RWPE2 (cell line): ENCODE measurements around the gene DERL2.

Experiments
- ATAC-seq: fragments of 200-7000 bp; cut with Tn5 transposase; 3 replicates; pipeline ENCODE4 v1.9.1; 2021; ENCODE audit warnings: low read depth
- DNase-seq: peaks from one replicate; pipeline ENCODE4 v3.0.0-alpha.2; 2020; ENCODE audit warnings: low spot score
- H3K27ac ChIP-seq: fragments of 450-650 bp; 2 replicates; pipeline ENCODE4 v1.5.1; 2017; ENCODE audit warnings: mild to moderate bottlenecking; ENCODE audit not compliant: poor library complexity, severe bottlenecking
- H3K27me3 ChIP-seq: fragments of 250-450 bp; sonication (Bioruptor Pico); 2 replicates; pipeline ENCODE4 v1.5.1; 2021; ENCODE audit warnings: mild to moderate bottlenecking, moderate library complexity; ENCODE audit not compliant: insufficient read depth, poor library complexity, severe bottlenecking
- H3K36me3 ChIP-seq: fragments of 250-450 bp; sonication (Bioruptor Pico); 2 replicates; pipeline ENCODE4 v1.5.1; 2020; ENCODE audit warnings: low read depth, mild to moderate bottlenecking, moderate library complexity
- H3K4me1 ChIP-seq: fragments of 250-450 bp; sonication (Bioruptor Pico); 2 replicates; pipeline ENCODE4 v1.5.1; 2021; ENCODE audit warnings: mild to moderate bottlenecking, moderate library complexity; ENCODE audit not compliant: insufficient read depth, poor library complexity, severe bottlenecking
- H3K4me3 ChIP-seq: fragments of 250-450 bp; sonication (Bioruptor Pico); 2 replicates; pipeline ENCODE4 v1.5.1; 2021; ENCODE audit warnings: mild to moderate bottlenecking, moderate library complexity; ENCODE audit not compliant: severe bottlenecking
- H3K9me3 ChIP-seq: fragments of 250-450 bp; sonication (Bioruptor Pico); 2 replicates; pipeline ENCODE4 v1.5.1; 2021; ENCODE audit warnings: mild to moderate bottlenecking, moderate library complexity; ENCODE audit not compliant: severe bottlenecking
- TF ChIP-seq, protein P1 (sequence below): fragments of 450-650 bp; IDR thresholded peaks from one replicate; pipeline ENCODE4 v1.5.1; 2017; ENCODE audit warnings: mild to moderate bottlenecking, moderate library complexity; ENCODE audit not compliant: poor library complexity, severe bottlenecking

DERL2 gene

DNA sequence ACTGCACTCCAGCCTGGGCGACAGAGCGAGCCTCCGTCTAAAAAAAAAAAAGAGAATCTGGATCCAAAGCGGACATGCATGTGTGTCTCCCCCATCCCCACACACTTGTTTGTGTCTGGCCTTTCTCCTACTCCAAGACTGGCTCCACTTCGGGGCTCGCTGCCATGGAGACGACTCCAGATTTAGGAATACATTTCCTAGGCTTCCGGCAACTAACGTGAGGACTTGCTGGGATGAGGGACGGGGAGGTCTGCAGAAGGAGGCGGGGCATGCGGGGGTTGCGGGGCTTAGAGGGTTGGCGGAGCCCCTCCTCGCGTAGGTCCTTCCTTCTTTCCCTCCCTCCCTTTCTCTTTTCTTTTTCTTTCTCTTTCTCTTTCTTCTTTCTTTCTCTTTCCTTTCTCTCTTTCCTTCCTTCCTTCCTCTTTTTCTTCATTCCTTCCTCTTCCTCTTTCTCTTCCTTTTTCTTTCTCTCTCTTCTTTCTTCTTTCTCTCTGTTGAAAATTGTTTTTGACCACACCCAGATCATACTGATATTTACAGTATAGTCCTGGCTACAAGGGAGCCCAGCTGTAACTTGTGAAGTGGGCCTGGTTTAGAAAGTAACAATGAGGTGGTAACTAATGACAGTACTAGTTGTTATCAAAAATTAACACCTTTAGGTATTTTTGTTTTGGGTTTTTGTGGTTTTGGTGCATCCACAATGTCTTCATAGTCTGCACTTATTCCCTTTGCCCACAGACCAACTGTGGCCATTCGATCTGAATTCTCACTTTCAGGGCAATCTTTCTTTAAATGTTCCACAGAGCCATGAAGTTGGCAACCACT, 25.6 kb upstream of the DERL2 start:
- peaks cover 22% of the 10 kb centered on the region for H3K36me3 ChIP-seq
- TF ChIP-seq, protein P1, sequence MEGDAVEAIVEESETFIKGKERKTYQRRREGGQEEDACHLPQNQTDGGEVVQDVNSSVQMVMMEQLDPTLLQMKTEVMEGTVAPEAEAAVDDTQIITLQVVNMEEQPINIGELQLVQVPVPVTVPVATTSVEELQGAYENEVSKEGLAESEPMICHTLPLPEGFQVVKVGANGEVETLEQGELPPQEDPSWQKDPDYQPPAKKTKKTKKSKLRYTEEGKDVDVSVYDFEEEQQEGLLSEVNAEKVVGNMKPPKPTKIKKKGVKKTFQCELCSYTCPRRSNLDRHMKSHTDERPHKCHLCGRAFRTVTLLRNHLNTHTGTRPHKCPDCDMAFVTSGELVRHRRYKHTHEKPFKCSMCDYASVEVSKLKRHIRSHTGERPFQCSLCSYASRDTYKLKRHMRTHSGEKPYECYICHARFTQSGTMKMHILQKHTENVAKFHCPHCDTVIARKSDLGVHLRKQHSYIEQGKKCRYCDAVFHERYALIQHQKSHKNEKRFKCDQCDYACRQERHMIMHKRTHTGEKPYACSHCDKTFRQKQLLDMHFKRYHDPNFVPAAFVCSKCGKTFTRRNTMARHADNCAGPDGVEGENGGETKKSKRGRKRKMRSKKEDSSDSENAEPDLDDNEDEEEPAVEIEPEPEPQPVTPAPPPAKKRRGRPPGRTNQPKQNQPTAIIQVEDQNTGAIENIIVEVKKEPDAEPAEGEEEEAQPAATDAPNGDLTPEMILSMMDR = no peak
- no peak for ATAC-seq

DNA sequence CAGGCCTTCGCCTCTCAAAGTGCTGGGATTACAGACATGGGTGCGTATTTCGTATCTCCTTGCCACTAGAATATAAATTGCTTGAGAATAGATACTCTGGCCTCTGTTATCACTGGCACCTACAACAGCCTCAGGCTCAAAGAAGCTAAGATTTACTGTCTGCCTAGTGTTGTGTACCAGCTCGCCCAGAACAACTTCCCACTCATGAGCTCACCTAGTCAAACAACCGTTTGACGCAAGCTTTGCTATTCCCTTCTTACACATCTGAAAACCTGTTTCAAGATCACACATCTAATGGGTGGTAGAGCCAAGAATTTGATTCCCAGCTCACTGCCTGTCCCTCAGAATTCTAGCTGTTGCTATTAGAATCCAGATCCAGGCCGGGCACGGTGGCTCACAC, 24.8 kb upstream of the DERL2 start:
- DNase-seq = no peak
- no peaks in the 10 kb centered on the region for H3K9me3 ChIP-seq
- no peak overlapping the region for H3K4me3 ChIP-seq
- TF ChIP-seq, protein P1 = no peak
- peaks cover 3% of the 10 kb centered on the region for H3K4me1 ChIP-seq
- ATAC-seq = 0 out of 3 replicates have a peak, but pooled peaks have one; percentile 35
- H3K27ac ChIP-seq = no peak overlapping the region
- peaks cover 20% of the 10 kb centered on the region for H3K36me3 ChIP-seq
- H3K27me3 ChIP-seq = no peaks in the 10 kb centered on the region

More for the DNA sequence above, 25.6 kb upstream of the DERL2 start:
- no peak for DNase-seq
- H3K9me3 ChIP-seq = no peaks in the 10 kb centered on the region
- H3K27ac ChIP-seq = no peak overlapping the region
- no peaks in the 10 kb centered on the region for H3K27me3 ChIP-seq
- H3K4me1 ChIP-seq = peaks cover 10% of the 10 kb centered on the region
- H3K4me3 ChIP-seq = no peak overlapping the region

DNA sequence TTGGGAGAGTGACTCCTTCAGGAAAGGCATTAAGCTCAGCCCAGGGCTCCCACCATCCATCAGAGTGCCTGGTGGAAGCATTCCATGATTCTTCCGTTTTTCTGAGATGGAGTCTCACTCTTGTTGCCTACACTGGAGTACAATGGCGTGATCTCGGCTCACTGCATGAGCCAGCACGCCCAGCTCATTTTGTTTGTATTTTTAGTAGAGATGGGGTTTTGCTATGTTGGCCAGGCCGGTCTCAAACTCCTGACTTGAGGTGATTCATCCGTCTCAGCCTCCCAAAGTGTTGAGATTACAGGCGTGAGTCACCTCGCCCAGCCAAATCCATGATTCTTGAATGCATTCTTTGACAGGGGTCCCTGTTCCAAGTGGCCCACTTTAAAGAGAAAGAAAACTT, 23.5 kb upstream of the DERL2 start:
- Histone ChIP-seq H3K36me3 (peaks cover 7% of the 10 kb centered on the region), H3K4me3 (no peak overlapping the region), H3K27me3 (no peaks in the 10 kb centered on the region), H3K27ac (no peak overlapping the region), H3K9me3 (no peaks in the 10 kb centered on the region), H3K4me1 (no peaks in the 10 kb centered on the region)
- DNase-seq (no peak), ATAC-seq (peak; percentile 28; the same call in 1 of the 3 replicates)
- TF ChIP-seq, protein P1 = no peak

DNA sequence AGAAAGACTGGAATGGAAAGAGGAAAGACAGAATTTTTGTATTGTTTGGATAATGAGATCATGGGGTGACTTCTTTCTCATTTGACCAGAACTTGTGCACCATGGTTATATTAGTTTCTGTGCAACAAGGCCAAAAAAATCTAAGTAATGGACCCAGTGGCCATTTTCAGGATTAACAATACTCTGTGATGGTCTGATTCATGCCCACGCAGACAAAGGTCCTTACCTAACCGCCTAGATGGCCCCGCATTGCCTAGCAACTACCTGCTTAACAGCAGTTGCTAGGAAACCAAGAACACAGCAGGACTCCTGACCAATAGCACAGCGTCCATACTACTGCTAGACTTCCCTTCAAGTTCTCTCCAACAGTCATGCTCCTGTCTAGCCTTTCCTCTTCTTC, 22.8 kb upstream of the DERL2 start:
- Histone ChIP-seq H3K9me3 (no peaks in the 10 kb centered on the region), H3K4me1 (no peaks in the 10 kb centered on the region), H3K27ac (no peak overlapping the region), H3K27me3 (no peaks in the 10 kb centered on the region), H3K36me3 (peaks cover 4% of the 10 kb centered on the region; the same call in 1 of the 2 replicates), H3K4me3 (no peak overlapping the region)
- TF ChIP-seq, protein P1 = no peak
- ATAC-seq = peak; percentile 25; the same call in 1 of the 3 replicates
- DNase-seq = no peak

DNA sequence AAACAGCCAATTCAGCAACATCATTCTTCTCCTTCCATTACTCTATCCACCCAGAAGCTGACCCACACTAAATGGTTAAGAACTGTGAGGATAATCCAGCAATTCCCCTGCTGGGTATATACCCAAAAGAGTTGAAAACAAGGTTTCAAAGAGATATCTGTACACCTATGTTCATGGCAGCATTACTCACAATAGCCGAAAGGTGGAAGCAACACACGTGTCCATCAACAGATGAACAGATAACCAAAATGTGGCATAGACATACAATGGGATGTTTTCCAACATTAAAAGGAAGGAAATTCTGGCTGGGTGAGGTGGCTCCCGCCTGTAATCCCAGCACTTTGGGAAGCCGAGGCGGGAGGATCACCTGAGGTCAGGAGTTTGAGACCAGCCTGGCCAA, 20.3 kb upstream of the DERL2 start:
- no peak overlapping the region for H3K27ac ChIP-seq
- TF ChIP-seq, protein P1 = no peak
- DNase-seq (no peak), ATAC-seq (no peak)
- no peaks in the 10 kb centered on the region for H3K9me3 ChIP-seq
- peaks cover 4% of the 10 kb centered on the region; the same call in 1 of the 2 replicates for H3K36me3 ChIP-seq
- no peak overlapping the region for H3K4me3 ChIP-seq
- H3K4me1 ChIP-seq = no peaks in the 10 kb centered on the region
- no peaks in the 10 kb centered on the region for H3K27me3 ChIP-seq
